Spleen (tissue), 7 donors: ENCODE measurements around the gene RPUSD4.

Experiments used
- CTCF ChIP-seq, 11 experiments: fragments of 200-600 bp in 7 of 11; fragments of 450-650 bp in 4 of 11; sonication (generic) in 4 of 11; IDR thresholded peaks in 8 of 11; conservative IDR thresholded peaks in 3 of 11; 1 replicate in 7 of 11; 2 replicates in 4 of 11; pipeline versions ENCODE4 v1.4.0 to v1.8.0; 2016 to 2021; ENCODE audit warnings: antibody characterized with exemption in 11 of 11, inconsistent platforms in 4 of 11, mild to moderate bottlenecking in 1 of 11
- POLR2A ChIP-seq, 3 donors: fragments of 450-650 bp; IDR thresholded peaks; one replicate each; pipeline ENCODE4 v1.5.1; 2017; ENCODE audit warnings: antibody characterized with exemption in 3 of 3, mild to moderate bottlenecking in 1 of 3
- donor health status: DM: no; HTN: no; CAD: no; lungs with moderate emphysema.
- donor health status: DM: no; HTN: no; CAD: no.
- donor health status: DM: no; HTN: no; CAD: no.

GRCh38 chr11:126210871-126211235 lies 597 bp downstream of the RPUSD4 start:
- TF ChIP-seq CTCF (IDR thresholded peaks at IDR 0.05 in 8 of 11, conservative IDR thresholded peaks at IDR 0.05 in 3 of 11) (no peak), POLR2A (IDR thresholded peaks at IDR 0.05) (no peak)
